ENCODE measurements around the gene HEPN1.
A peak's percentile ranks its signal among the peaks of the same experiment; 100 is the strongest.

The HEPN1 gene

GRCh38 chr11:124950601-124951330 lies 31.7 kb downstream of the HEPN1 start:
- Histone ChIP-seq H3K79me2 (ENCODE audit: insufficient read depth, low read length) (no peaks in the 10 kb centered on the region), H3K27me3 (ENCODE audit: low read length) (no peaks in the 10 kb centered on the region), H3K27ac (ENCODE audit: low read depth, low read length) (no peak overlapping the region), H3K36me3 (ENCODE audit: low read length) (no peaks in the 10 kb centered on the region), H3K9me2 (replicated peaks; ENCODE audit: insufficient read depth, low read length) (no peaks in the 10 kb centered on the region), H3F3A (ENCODE audit: insufficient read depth) (no peaks in the 10 kb centered on the region), H3K9me3 (ENCODE audit: insufficient read depth, low read length) (no peaks in the 10 kb centered on the region), H4K20me1 (ENCODE audit: low read depth, low read length) (no peaks in the 10 kb centered on the region), H2AFZ (ENCODE audit: low read depth, low read length, severe bottlenecking) (no peak overlapping the region), H3K4me2 (ENCODE audit: low read depth, low read length, poor library complexity, severe bottlenecking) (no peak overlapping the region), H3K4me3 (ENCODE audit: insufficient read depth, low read length, poor library complexity, severe bottlenecking) (no peak overlapping the region), H3K9ac (ENCODE audit: low read length) (no peak overlapping the region)
- no peak for TF ChIP-seq EZH2phosphoT487 (conservative IDR thresholded peaks at IDR 0.05; ENCODE audit: low read length)
- TF ChIP-seq, protein P1, sequence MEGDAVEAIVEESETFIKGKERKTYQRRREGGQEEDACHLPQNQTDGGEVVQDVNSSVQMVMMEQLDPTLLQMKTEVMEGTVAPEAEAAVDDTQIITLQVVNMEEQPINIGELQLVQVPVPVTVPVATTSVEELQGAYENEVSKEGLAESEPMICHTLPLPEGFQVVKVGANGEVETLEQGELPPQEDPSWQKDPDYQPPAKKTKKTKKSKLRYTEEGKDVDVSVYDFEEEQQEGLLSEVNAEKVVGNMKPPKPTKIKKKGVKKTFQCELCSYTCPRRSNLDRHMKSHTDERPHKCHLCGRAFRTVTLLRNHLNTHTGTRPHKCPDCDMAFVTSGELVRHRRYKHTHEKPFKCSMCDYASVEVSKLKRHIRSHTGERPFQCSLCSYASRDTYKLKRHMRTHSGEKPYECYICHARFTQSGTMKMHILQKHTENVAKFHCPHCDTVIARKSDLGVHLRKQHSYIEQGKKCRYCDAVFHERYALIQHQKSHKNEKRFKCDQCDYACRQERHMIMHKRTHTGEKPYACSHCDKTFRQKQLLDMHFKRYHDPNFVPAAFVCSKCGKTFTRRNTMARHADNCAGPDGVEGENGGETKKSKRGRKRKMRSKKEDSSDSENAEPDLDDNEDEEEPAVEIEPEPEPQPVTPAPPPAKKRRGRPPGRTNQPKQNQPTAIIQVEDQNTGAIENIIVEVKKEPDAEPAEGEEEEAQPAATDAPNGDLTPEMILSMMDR (IDR thresholded peaks at IDR 0.05; ENCODE audit: insufficient read depth, low read length, poor library complexity, severe bottlenecking): no peak

GRCh38 chr11:124951341-124951740 lies 32.3 kb downstream of the HEPN1 start:
- no peaks in the 10 kb centered on the region for H4K20me1 ChIP-seq (ENCODE audit: low read depth, low read length)
- no peak overlapping the region for H2AFZ ChIP-seq (ENCODE audit: low read depth, low read length, severe bottlenecking)
- no peaks in the 10 kb centered on the region for H3K27me3 ChIP-seq (ENCODE audit: low read length)
- no peaks in the 10 kb centered on the region for H3K9me3 ChIP-seq (ENCODE audit: insufficient read depth, low read length)
- no peak overlapping the region for H3K27ac ChIP-seq (ENCODE audit: low read depth, low read length)
- no peak overlapping the region for H3K9ac ChIP-seq (ENCODE audit: low read length)
- no peaks in the 10 kb centered on the region for H3K9me2 ChIP-seq (replicated peaks; ENCODE audit: insufficient read depth, low read length)
- no peak overlapping the region for H3K4me3 ChIP-seq (ENCODE audit: insufficient read depth, low read length, poor library complexity, severe bottlenecking)
- H3K4me2 ChIP-seq (ENCODE audit: low read depth, low read length, poor library complexity, severe bottlenecking): no peak overlapping the region
- TF ChIP-seq EZH2phosphoT487 (conservative IDR thresholded peaks at IDR 0.05; ENCODE audit: low read length): no peak
- TF ChIP-seq, protein P1 (IDR thresholded peaks at IDR 0.05; ENCODE audit: insufficient read depth, low read length, poor library complexity, severe bottlenecking): no peak
- no peaks in the 10 kb centered on the region for H3F3A ChIP-seq (ENCODE audit: insufficient read depth)
- H3K79me2 ChIP-seq (ENCODE audit: insufficient read depth, low read length): no peaks in the 10 kb centered on the region
- no peaks in the 10 kb centered on the region for H3K36me3 ChIP-seq (ENCODE audit: low read length)

- peak within 1 kb of the TSS; percentile 56 for H3K4me3 ChIP-seq (ENCODE audit: insufficient read depth, low read length, poor library complexity, severe bottlenecking)
- no peaks in the 10 kb centered on the region for H4K20me1 ChIP-seq (ENCODE audit: low read depth, low read length)
- peak within 1 kb of the TSS; percentile 66 for H3K9ac ChIP-seq (ENCODE audit: low read length)
- no peaks in the 10 kb centered on the region for H3K36me3 ChIP-seq (ENCODE audit: low read length)
- peak within 1 kb of the TSS; percentile 90 for H3K4me2 ChIP-seq (ENCODE audit: low read depth, low read length, poor library complexity, severe bottlenecking)
- TF ChIP-seq, protein P1 (IDR thresholded peaks at IDR 0.05; ENCODE audit: insufficient read depth, low read length, poor library complexity, severe bottlenecking): no peak
- TF ChIP-seq EZH2phosphoT487 (conservative IDR thresholded peaks at IDR 0.05; ENCODE audit: low read length): no peak
- no peaks in the 10 kb centered on the region for H3F3A ChIP-seq (ENCODE audit: insufficient read depth)
- no peaks in the 10 kb centered on the region for H3K79me2 ChIP-seq (ENCODE audit: insufficient read depth, low read length)
- H2AFZ ChIP-seq (ENCODE audit: low read depth, low read length, severe bottlenecking): peak within 1 kb of the TSS; percentile 67
- no peaks in the 10 kb centered on the region for H3K27me3 ChIP-seq (ENCODE audit: low read length)
- no peaks in the 10 kb centered on the region for H3K9me3 ChIP-seq (ENCODE audit: insufficient read depth, low read length)
- no peaks in the 10 kb centered on the region for H3K9me2 ChIP-seq (replicated peaks; ENCODE audit: insufficient read depth, low read length)
- peak within 1 kb of the TSS; percentile 44 for H3K27ac ChIP-seq (ENCODE audit: low read depth, low read length)
Observed at GRCh38 chr11:124953753-124954589, 34.9 kb downstream of the HEPN1 start, which contains the start of gene CCDC15. TSS of gene CCDC15 (plus strand) at chr11:124954202. CDS start at chr11:124954733, 531 bp downstream.

Data from SU-DHL-6 (cell line).